Stimulated activated CD4-positive, alpha-beta T cell treated with anti-CD3 and anti-CD28 coated beads, Interleukin-4, amount 100 ng/mL, for 24 hours (primary cell): ENCODE data around the gene MRPL54.

Experiments used
- DNase-seq: peaks from one replicate; pipeline ENCODE4 v3.0.0-alpha.2; 2020

Gene MRPL54

GRCh38 chr19:3762501-3763459 lies at the start of gene MRPL54:
Gene MRPL54 (plus strand): TSS chr19:3762682. CDS start chr19:3762701, 19 bp downstream.
- DNase-seq, result peak; percentile 99

DNA sequence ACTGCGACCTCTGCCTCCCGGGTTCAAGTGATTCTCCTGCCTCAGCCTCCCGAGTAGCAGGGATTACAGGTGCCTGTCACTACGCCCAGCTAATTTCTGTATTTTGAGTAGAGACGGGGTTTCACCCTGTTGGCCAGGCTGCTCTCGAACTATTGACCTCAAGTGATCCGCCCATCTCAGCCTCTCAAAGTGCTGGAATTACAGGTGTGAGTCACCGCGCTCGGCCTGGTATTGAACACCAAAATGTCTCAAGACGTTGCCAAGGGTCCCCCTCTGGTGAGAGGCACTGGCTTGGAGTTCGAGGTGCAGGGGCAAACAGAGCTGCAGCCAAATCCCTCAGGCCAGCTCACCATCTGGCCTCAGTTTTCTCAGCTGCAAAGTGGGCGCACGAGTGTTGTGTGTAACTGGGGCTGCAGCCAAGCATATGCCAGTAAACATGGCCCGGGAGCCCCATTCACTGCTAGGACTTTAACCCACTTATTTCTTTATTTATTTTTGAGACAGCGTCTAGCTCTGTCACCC lies 46.3 kb upstream of the MRPL54 start:
- DNase-seq, result no peak

DNA sequence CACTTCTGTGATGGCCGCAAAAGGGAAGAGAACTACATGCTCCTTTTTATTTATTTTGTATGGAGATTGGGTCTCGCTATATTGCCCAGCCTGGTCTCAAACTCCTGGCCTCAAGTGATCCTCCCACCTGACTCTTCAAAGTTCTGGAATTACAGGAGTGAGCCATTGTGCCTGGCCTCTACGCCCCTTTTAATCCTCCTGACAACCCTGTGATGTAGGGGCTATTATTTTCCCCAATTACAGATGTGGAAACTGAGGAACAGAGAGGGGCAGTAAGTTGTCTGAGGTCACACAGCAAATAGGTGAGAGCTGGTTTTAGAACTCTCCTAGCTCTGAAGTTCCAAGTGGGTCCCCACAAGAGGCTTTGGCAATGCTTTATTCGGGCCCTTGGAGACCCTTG lies 42.6 kb upstream of the MRPL54 start:
- DNase-seq, result no peak

GRCh38 chr19:3720349-3720917 lies 42.0 kb upstream of the MRPL54 start:
- no peak for DNase-seq

GRCh38 chr19:3721131-3721886 lies 41.2 kb upstream of the MRPL54 start:
- peak; percentile 92 for DNase-seq

GRCh38 chr19:3721887-3722442 lies 40.5 kb upstream of the MRPL54 start:
- no peak for DNase-seq

DNA sequence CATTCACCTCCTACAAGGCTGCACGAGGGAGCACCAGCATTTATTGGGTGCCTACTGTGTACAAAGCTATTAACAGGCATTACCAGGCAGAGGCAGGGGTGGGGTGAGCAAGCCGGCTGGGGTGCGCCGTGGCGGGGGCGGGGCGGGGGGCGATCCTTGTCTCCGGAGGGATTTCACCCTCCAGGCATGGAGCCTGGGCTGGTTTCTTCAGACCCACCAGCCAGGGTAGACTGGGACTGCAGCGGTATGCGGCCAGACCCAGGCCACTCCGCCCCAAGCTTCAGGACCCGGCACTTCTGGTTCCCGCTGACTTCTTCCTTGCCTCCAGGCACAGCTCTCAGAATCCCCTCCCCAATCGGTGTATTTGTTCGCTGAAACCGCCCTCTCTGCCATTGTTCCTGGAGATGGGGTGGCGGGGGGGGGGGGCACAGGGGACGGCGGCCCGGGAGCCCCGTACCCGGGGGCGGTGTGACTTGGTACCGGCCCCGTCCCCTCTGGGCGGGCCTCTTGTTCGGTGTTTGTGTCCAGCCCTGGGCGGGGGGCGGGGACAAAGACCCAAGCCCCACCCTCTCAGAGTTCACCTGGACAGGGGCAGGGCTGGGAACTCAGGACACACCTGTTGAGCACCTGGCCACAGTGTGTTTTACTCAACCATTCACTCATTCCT lies 39.9 kb upstream of the MRPL54 start:
- no peak for DNase-seq

GRCh38 chr19:3723110-3723488 lies 39.4 kb upstream of the MRPL54 start:
- DNase-seq, result no peak

DNA sequence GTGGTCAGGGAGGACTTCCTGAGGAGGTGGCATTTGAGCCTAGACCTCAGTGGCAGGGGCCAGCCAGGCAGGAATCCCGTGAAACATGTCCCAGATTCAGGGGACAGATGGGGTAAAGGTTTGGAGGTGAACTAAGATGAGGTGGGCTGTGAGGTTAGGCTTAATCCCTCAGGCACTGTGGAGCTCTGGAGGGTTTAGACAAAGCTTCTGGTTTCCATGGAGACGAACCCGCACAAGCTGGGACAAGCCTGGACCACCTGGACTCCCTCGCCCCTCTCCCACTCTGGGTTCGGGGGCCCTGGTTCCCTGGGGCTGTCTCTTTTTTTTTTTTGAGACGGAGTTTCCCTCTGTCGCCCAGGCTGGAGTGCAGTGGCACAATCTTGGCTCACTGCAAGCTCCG lies 38.6 kb upstream of the MRPL54 start:
- DNase-seq, result no peak

GRCh38 chr19:3725121-3725520 lies 37.4 kb upstream of the MRPL54 start:
- DNase-seq, result no peak

GRCh38 chr19:3725640-3726310 lies 36.7 kb upstream of the MRPL54 start:
- no peak for DNase-seq

DNA sequence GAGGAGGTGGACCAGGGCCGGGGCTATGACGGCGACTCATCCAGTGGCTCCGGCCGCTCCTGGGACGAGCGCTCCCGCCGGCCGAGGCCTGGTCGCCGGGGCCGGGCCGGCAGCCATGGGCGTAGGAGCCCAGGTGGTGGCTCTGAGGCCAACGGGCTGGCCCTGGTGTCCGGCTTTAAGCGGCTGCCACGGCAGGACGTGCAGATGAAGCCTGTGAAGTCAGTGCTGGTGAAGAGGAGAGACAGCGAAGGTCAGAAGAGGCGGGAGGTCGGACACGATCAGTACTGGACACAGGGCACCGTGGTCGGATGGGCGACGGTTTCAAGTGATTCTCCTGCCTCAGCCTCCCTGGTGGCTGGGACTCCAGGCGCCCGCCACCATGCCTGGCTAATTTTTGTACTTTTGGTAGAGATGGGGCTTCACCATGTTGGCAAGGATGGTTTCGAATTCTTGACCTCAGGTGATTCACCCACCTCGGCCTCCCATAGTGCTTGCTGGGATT lies 32.0 kb upstream of the MRPL54 start:
- DNase-seq, result no peak

DNA sequence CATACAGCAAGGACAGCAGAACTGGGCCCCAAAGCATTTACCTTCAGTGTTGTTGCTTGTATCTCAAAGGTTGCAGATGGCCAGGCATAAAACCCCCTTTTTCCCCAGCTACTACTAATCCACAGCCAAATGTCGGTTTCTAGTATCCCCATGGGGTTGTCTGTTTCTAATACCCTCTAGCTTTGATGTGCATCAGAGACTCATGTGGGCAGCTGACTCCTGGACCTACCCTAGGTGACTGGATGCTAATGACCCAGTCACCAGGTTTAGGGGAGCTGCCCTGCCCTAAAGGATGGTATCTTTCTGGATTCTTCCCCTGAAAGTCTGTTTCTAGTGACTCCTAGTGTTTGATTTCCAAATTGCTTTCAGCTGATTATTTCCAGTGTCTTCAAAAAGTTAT lies 30.4 kb upstream of the MRPL54 start:
- no peak for DNase-seq

- DNase-seq, result no peak
These were observed 28.8 kb upstream of the MRPL54 start for GRCh38 chr19:3733549-3734309.

GRCh38 chr19:3734310-3734600 lies 28.2 kb upstream of the MRPL54 start:
- DNase-seq, result no peak

GRCh38 chr19:3736106-3736724 lies 26.3 kb upstream of the MRPL54 start:
- DNase-seq, result no peak

GRCh38 chr19:3737487-3738205 lies 24.8 kb upstream of the MRPL54 start:
- no peak for DNase-seq

DNA sequence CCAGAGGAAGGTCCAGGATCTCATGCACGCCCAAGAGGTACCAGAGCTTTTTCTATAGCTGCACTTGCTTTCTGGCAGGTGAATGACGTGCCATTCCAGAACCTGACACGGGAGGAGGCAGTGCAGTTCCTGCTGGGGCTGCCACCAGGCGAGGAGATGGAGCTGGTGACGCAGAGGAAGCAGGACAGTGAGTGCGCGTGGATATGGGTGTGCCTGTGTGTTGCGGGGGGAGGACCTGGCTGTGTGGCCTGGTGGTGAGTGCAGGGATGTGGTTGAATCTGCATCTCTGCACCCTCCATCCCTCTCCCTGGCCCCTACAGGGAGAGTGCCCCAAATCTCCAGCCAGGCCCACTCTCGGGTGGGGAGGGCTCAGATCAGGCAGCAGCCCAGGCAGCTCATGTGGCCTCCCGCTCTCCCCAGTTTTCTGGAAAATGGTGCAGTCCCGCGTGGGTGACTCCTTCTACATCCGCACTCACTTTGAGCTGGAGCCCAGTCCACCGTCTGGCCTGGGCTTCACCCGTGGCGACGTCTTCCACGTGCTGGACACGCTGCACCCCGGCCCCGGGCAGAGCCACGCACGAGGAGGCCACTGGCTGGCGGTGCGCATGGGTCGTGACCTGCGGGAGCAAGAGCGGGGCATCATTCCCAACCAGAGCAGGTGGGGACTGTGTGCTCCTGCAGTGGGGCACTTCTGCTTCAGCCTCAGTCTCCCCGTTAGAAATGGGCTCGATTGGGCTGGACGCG lies 23.8 kb upstream of the MRPL54 start:
- no peak for DNase-seq

DNA sequence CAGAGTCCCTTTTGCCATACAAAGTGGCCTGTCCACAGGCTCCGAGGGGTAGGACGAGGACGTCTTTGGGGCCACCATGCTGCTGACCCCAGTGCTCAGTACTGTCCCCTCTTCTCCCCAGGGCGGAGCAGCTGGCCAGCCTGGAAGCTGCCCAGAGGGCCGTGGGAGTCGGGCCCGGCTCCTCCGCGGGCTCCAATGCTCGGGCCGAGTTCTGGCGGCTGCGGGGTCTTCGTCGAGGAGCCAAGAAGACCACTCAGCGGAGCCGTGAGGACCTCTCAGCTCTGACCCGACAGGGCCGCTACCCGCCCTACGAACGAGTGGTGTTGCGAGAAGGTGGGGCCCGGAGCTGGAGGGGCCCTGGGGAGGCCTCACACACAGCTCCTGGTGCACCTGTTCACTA lies 22.1 kb upstream of the MRPL54 start:
- no peak for DNase-seq
